Measurements from ENCODE around the gene MLXIP. TPM values are rescaled to one million over a fixed set of nuclear protein-coding genes. Genes with fewer than 3 reads are reported as not detected.

Gene MLXIP
- total and polyA plus RNA-seq, 9 of the 15 experiments (the other 6 are each of a cell fraction or from before 2014, with no cell fraction given), result 2.2 to 66.3 (median 18.1) TPM

DNA sequence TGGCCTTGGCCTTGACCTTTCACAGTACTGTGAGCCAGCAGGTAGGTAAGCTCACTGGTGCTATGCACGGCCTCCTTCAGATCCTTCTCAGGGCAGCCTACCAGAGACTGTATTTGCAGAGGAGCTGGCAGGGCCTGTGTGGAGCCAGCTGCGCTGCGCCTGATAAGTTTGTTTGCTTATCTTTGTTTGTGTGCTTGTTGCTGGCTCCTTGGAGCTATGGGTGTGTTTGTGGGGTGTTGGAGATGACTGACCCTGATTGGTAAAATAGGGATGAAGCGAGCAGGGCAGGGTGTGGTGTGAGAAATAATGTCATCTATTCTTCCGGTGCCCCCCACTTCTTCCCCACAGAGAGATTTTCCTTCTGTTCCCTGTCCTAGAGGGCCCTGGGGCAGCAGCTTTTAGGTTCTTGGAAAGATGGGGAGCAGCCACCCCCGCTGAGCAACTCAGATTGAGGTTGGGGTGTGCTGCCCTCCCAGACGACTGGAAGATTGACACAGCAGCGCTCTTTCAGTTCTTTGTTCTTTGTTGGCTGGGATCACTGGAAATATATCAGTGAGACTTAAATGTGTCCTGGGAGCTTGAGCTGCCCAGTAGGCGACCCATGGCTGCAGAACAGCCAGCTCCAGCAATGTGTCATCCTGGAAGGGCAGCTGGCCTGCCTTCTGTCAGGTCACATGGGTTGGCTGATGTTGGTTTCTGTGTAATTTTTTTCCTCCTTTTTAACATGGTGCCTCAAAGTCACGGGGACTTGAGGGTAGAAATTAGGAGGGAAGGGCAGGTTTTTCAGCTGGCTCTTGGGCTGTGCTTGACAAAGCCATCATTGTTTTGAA, 19.6 kb downstream of the MLXIP start (continued):
- TF ChIP-seq MCM2 (IDR thresholded peaks at IDR 0.05; ENCODE audit: low read depth) (no peak), DACH1 (IDR thresholded peaks at IDR 0.05; ENCODE audit: partially characterized antibody) (peak; percentile 84), ZNF551 (CRISPR knock-in tag; IDR thresholded peaks at IDR 0.05) (no peak), ZNF23 (CRISPR knock-in tag; IDR thresholded peaks at IDR 0.05) (no peak), ZNF274 (IDR thresholded peaks at IDR 0.05; ENCODE audit: borderline replicate concordance, low read depth, low read length) (no peak), ZNF184 (CRISPR knock-in tag; IDR thresholded peaks at IDR 0.05) (no peak), POU5F1 (IDR thresholded peaks at IDR 0.05; ENCODE audit: borderline replicate concordance, low read depth, low read length, partially characterized antibody) (no peak), ZNF347 (CRISPR knock-in tag; IDR thresholded peaks at IDR 0.05; ENCODE audit: low read depth) (no peak), RBM15 (IDR thresholded peaks at IDR 0.05; ENCODE audit: insufficient read depth, low read length) (no peak), BRD9 (IDR thresholded peaks at IDR 0.05; ENCODE audit: low read depth, partially characterized antibody) (peak; percentile 9)
- TF ChIP-seq, protein P1, sequence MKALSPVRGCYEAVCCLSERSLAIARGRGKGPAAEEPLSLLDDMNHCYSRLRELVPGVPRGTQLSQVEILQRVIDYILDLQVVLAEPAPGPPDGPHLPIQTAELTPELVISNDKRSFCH (CRISPR knock-in tag; IDR thresholded peaks at IDR 0.05), result no peak
- TF ChIP-seq, protein P1 (tag; IDR thresholded peaks at IDR 0.05), result peak; percentile 94
- TF ChIP-seq, protein P2, sequence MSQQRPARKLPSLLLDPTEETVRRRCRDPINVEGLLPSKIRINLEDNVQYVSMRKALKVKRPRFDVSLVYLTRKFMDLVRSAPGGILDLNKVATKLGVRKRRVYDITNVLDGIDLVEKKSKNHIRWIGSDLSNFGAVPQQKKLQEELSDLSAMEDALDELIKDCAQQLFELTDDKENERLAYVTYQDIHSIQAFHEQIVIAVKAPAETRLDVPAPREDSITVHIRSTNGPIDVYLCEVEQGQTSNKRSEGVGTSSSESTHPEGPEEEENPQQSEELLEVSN (IDR thresholded peaks at IDR 0.05; ENCODE audit: borderline replicate concordance in 1 of 2, extremely low read depth in 1 of 2, insufficient read depth in 1 of 2, insufficient read length in 1 of 2, low read depth in 1 of 2, low read length in 1 of 2, poor library complexity in 1 of 2, severe bottlenecking in 1 of 2), result peak in 1 of 2 experiments; percentile 22
- TF ChIP-seq, protein P3, sequence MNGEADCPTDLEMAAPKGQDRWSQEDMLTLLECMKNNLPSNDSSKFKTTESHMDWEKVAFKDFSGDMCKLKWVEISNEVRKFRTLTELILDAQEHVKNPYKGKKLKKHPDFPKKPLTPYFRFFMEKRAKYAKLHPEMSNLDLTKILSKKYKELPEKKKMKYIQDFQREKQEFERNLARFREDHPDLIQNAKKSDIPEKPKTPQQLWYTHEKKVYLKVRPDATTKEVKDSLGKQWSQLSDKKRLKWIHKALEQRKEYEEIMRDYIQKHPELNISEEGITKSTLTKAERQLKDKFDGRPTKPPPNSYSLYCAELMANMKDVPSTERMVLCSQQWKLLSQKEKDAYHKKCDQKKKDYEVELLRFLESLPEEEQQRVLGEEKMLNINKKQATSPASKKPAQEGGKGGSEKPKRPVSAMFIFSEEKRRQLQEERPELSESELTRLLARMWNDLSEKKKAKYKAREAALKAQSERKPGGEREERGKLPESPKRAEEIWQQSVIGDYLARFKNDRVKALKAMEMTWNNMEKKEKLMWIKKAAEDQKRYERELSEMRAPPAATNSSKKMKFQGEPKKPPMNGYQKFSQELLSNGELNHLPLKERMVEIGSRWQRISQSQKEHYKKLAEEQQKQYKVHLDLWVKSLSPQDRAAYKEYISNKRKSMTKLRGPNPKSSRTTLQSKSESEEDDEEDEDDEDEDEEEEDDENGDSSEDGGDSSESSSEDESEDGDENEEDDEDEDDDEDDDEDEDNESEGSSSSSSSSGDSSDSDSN (IDR thresholded peaks at IDR 0.05; ENCODE audit: borderline replicate concordance in 1 of 2, low read depth in 2 of 2, low read length in 2 of 2), result peak in 1 of 2 experiments; percentile 35; a peak in 1 of 4 replicates
- TF ChIP-seq, protein P4, sequence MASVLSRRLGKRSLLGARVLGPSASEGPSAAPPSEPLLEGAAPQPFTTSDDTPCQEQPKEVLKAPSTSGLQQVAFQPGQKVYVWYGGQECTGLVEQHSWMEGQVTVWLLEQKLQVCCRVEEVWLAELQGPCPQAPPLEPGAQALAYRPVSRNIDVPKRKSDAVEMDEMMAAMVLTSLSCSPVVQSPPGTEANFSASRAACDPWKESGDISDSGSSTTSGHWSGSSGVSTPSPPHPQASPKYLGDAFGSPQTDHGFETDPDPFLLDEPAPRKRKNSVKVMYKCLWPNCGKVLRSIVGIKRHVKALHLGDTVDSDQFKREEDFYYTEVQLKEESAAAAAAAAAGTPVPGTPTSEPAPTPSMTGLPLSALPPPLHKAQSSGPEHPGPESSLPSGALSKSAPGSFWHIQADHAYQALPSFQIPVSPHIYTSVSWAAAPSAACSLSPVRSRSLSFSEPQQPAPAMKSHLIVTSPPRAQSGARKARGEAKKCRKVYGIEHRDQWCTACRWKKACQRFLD (CRISPR knock-in tag; IDR thresholded peaks at IDR 0.05), result peak; percentile 90
- TF ChIP-seq, protein P5, sequence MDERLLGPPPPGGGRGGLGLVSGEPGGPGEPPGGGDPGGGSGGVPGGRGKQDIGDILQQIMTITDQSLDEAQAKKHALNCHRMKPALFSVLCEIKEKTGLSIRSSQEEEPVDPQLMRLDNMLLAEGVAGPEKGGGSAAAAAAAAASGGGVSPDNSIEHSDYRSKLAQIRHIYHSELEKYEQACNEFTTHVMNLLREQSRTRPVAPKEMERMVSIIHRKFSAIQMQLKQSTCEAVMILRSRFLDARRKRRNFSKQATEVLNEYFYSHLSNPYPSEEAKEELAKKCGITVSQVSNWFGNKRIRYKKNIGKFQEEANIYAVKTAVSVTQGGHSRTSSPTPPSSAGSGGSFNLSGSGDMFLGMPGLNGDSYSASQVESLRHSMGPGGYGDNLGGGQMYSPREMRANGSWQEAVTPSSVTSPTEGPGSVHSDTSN (CRISPR knock-in tag; IDR thresholded peaks at IDR 0.05; ENCODE audit: low read depth), result no peak
- TF ChIP-seq, protein P5 (tag; conservative IDR thresholded peaks at IDR 0.05; ENCODE audit: low read depth), result peak; percentile 37; the same call in 1 of the 2 replicates

All from K562 (cell line).